T-helper 22 cell (primary cell): Measurements from ENCODE around the gene SEMA3C.

Source experiments
- DNase-seq: peaks from one replicate; pipeline ENCODE4 v3.0.0-alpha.2; 2020; ENCODE audit warnings: low read depth

The SEMA3C gene

DNA sequence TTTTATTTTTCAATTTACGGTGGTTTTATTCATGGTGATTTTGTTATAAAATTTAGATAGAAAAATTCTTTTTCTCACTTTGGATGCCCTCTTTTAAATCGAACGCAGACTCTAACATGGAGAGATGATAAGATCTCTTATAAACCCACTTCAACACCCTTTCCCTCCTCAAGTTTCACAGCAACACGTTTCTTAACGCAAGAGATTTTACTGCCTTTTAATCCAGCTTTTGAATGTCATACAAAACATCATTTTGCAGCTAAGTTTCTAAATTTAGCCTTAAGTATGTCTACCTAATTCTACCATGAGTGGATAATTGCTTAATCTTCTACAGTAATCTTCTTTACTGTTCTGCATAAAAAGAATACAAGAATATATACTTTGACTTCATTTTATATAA, 70.0 kb downstream of the SEMA3C start:
- no peak for DNase-seq

DNA sequence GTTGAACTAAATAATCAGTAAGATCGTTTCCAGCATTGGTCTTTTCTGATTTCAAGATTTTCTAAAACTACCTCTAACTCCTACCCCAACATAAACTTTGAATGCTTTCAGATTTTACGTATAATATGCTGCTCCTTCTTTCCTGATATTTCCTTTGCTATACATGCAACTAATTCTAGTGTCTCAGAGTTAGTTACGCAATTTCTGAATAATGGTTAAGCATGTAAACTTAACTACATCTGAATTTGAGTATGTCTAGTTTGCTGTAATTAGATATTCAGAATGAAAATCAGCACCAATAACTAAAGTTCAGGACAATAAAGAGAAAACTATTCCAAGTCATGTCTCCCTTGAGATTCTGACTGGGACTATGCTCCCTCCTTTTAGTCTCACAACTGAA, 71.0 kb downstream of the SEMA3C start:
- no peak for DNase-seq

GRCh38 chr7:80847027-80847426, 71.8 kb downstream of the SEMA3C start:
- no peak for DNase-seq

- no peak for DNase-seq
Measured at GRCh38 chr7:80844916-80845315, 73.9 kb downstream of the SEMA3C start.

DNA sequence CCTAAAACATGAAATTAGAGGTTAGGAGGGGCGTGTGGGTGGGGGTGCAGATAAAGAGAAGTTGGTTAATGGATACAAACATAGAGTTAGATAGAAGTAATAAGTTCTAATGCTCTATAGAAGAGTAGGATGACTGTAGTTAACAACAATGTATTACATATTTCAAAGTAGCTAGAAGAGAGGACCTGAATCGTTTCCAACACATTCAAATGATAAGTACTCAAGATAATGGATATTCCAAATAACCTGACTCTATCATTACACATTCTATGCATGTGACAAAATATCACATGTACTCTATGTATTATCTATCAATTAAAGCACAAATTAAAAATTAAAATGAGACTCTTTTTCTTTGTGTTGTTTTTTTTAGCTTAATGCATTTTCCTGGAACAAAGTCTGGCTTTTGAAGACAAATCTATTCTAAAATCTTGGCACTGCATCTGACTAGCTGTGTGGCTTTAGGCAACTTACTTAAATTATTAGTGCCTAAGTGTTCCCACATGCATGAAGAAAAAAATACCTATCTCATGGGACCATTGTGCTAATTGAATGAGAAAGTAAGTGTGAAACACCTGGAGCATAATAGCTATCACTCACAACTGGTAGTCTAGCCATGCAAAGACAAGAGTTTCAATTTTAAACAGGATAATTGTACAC, 75.7 kb downstream of the SEMA3C start:
- no peak for DNase-seq

- no peak for DNase-seq
Measured at GRCh38 chr7:80842022-80842790, 76.6 kb downstream of the SEMA3C start.

GRCh38 chr7:80841423-80841955, 77.4 kb downstream of the SEMA3C start:
- no peak for DNase-seq

DNA sequence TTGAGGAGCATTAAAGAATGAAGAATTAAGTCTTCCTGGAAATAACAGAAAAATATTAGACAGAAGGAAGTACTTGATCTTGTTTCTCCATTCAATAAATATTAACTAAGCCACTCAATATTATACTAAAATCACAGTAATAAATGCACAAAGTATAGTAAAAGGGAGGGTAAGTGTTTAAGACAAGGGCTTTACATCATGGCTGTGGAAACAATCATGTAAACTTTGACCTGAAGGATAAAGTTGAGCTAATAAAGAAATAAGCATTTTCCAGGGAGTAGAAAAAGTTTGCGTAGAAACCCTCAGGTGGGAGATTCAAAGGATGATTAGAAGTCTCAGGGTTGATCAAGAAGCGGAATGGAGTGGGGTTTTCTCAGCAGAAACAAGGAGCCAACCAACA, 78.2 kb downstream of the SEMA3C start:
- no peak for DNase-seq

- no peak for DNase-seq
Measured at GRCh38 chr7:80839855-80840254, 79.0 kb downstream of the SEMA3C start.

DNA sequence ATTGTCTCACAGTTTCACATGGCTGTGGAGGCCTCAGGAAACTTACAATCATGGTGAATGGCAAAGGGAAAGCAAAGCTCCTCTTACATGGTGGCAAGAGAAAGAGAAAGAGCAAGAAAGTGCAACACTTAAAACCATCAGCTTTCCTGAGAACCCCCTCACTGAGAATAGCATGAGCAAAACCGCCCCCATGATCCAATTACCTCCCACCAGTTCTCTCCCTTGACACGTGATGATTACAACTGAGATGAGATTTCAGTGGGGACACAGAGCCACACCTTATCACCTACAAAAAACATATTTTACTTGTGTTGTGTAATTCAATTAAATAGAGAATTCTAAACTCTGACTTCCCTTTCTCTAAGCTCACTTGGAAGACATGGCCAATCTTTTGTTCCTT, 80.2 kb downstream of the SEMA3C start:
- DNase-seq = no peak

GRCh38 chr7:80837345-80837744, 81.5 kb downstream of the SEMA3C start:
- DNase-seq = no peak

DNA sequence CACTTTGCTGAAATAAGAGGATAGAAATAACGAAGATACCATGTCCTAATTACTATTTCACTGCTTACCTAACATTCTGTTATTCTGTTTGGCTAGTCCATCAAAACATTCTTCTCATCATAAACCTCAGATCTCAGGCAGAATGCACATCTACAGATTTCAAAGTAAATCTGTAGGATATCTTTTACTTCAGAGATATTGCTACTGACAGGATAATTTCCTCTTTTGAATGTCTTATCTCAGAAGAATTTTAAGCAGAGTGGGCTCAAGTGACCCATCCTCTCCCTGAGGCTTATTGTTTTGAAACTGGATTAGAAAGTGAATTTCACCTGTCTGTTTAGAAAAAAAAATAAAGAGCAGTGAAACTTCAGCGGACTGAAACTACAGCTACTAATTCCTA, 83.6 kb downstream of the SEMA3C start:
- no peak for DNase-seq

DNA sequence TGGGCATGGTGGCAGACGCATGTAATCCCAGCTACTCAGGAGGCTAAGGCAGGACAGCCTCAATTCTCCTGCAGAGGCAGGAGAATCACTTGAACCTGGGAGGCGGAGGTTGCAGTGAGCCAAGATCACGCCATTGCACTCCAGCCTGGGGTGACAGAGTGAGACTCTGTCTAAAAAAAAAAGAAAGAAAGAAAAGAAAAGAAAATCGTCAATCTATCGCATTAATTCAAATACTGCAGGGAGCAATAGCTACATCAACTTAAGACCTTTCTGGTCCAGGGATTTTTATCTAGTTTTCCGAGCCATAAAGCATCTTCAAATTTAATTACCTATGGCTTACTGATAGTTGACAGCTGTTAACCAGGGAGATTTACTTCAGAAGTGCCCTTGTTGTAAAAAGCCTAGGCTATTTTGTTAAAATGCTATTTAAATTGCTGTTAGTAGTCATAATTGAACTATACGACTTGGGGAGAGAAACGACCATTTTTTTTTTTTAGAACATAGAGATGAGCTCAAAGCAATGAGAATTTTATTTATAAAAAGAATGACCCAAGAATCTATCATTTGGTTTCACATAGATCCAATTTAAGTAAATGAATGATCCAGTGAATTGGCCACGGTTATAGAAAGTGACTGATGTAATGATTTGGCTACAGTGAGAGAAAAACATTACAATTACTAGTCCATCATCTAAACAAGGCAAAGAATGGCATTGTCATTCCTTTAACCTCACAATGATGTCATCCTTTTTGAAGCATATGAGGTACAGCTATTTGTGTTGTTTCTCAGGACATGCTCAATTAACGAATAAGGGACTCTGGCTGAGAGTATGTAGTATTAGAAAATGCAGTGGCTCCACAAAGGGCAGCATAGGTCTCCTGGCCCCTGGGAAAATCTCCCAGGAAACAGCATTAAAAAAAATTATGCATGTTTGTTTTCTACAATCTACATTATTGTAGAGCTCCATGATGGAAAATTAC, 85.3 kb downstream of the SEMA3C start:
- no peak for DNase-seq

DNA sequence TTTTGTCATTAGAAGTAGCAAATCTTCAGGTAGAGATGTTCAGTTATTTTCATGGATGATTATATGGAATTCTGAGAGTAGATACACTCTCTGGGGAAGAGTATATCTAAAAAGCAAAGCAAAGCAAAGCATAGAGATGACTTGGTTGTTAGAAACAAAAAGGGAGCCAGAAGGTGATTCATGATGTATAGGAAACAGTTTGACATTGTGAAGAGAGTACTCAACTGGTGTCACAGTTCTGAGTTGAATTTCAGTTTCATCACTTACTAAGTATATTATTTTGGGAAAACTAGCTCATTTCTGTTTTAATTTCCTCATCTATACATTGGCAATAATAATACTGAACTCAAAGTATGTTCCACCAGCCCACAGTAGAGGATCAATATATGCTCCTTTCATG, 86.8 kb downstream of the SEMA3C start:
- no peak for DNase-seq

DNA sequence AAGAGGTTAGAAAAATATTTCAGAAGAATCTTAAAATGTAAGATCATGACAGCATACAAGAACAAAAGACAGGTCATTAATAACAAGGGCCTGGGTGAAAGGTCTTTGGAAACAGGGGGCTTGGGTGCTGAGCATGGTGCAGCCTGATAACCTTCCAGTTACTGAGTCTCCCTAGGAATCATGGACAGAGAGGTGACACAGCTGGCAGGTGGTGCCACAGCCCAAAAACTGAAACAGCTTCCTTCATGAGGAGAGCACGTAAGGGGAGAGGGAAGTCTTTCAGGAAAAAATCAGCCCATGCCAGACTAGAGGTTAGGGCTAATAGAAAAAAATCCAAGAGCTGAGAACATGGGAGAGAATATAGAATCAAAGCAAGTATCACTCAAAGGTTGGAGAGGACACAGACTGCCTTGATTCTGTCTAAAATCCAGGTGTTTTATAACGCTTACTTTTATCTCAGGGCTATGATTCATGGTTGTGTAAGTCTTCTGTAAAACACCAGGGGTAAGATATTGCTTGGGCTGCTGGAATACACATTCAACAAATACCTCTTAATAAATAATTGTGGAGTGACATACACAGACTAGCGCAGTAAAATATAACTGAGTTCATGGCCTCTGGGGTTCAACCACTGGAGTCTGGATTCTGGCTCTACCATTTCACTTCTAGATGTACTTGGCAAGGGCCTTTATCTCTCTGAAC, 88.1 kb downstream of the SEMA3C start:
- no peak for DNase-seq

- no peak for DNase-seq
Measured at GRCh38 chr7:80830010-80830409, 88.8 kb downstream of the SEMA3C start.

GRCh38 chr7:80829527-80829926, 89.3 kb downstream of the SEMA3C start:
- no peak for DNase-seq

DNA sequence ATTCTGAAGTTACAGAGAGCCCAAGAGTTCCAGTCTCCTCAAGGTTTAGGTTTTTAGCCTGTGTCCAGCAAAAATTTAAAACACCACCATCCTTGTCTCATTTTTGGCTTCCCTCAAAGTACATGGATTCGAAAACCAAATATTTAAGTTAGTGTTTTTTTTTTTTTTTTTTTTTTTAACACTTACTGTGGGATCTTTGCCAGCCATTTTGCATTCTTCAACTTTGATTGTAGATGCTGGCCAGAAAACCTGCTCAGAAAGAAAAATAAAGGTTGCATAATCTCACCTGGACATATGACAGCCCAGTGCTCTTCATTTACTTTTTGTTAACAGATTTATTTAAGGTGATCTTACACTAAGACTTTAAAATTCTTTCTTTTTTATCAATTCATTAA, 91.6 kb downstream of the SEMA3C start:
- no peak for DNase-seq

DNA sequence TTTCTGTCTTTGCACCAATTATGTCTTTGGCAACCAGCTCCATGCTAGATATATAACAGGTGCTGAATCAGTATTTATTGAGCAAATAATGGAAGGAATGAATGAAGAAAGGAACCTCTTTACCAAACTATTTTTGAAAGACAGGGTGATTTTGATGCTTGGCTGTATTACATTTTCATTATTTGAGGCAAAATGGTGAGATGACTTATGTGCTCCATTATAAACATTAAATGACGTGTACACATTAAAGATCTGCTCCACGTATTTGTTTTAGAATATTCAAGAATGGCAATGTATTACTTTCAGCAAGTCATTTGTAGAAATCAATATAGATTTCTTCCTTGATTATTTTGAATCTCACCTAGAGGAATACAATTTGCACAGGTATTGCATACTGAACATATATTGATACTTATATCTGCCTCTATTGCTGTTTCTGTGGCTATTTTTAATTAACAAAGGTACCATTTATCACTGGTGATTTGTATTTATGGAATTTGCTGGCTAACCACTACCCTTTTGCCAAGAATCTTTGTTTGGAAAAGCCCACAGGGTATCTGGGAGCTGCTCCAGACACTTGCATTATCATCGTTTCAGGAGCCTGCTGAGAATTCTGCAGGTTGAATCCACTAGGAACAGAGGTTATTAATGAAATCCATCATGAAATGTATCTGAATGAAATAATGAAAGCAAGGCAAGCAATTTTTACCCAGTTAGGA, 92.2 kb downstream of the SEMA3C start:
- no peak for DNase-seq

- DNase-seq = no peak
Measured at GRCh38 chr7:80825499-80825898, 93.4 kb downstream of the SEMA3C start.

DNA sequence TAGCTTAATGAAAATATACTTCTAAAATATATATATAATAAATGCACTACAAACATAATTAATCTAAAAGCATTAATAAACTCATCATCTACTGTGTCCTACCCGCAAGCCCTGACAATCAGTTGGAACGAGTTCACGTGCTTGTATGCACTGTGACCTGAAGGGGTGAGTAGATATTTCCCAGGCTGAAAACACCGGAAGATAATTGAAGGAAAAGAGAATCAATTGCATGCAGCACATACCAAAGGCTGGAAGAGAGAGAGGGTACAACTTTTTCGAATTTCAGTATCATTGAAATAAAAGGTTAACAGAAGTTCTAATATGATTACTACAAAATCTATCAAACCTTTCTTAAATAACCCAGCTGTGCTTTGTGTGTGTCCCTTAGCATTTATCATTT, 94.6 kb downstream of the SEMA3C start:
- DNase-seq = no peak
